GM18951 (cell line): Measurements from ENCODE around the gene HDHD2.
A peak's percentile ranks its signal among the peaks of the same experiment; 100 is the strongest.
"Not testable (repeated sequence)": the region's sequence is repeated elsewhere in the genome, so short reads cannot be mapped to it uniquely, and the experiment has no call there.

Source experiments
- POLR2A ChIP-seq: IDR thresholded peaks from 4 replicates; pipeline ENCODE4 v1.6.1; 2011; ENCODE audit warnings: mild to moderate bottlenecking; ENCODE audit not compliant: insufficient read length, insufficient read depth; ENCODE audit errors: extremely low read depth
- in situ Hi-C: fragments of 300-500 bp; cut with MboI; formaldehyde crosslinking; loops from one replicate; pipeline ENCODE4 v1.12.0; 2022; ENCODE audit warnings: low sequenced_read_pairs, mixed read lengths, inconsistent platforms; ENCODE audit not compliant: unreplicated experiment

HDHD2 gene

GRCh38 chr18:47150029-47150823 lies at the start of gene HDHD2:
HDHD2 (minus strand) TSS chr18:47150500; CDS start chr18:47136439, 14,061 bp downstream.
- in situ Hi-C loops: no loop called here
- peak; percentile 96 for TF ChIP-seq POLR2A

- in situ Hi-C loops: not testable (repeated sequence)
Measured at GRCh38 chr18:47195961-47196360, 45.7 kb upstream of the HDHD2 start.

- TF ChIP-seq POLR2A: no peak
- in situ Hi-C loops: no loop called here
Measured at GRCh38 chr18:47191961-47192360, 41.7 kb upstream of the HDHD2 start.

- no peak for TF ChIP-seq POLR2A
- in situ Hi-C loops: no loop called here
Measured at GRCh38 chr18:47187721-47188120, 37.4 kb upstream of the HDHD2 start.

GRCh38 chr18:47184419-47185050 lies 34.2 kb upstream of the HDHD2 start:
- in situ Hi-C loops: no loop called here
- TF ChIP-seq POLR2A: no peak

GRCh38 chr18:47182156-47182555 lies 31.9 kb upstream of the HDHD2 start:
- in situ Hi-C loops: not testable (repeated sequence)

- in situ Hi-C loops: no loop called here
Measured at GRCh38 chr18:47180765-47181164, 30.5 kb upstream of the HDHD2 start.

GRCh38 chr18:47179520-47179919 lies 29.2 kb upstream of the HDHD2 start:
- in situ Hi-C loops: no loop called here

More at GRCh38 chr18:47180765-47181164, 30.5 kb upstream of the HDHD2 start:
- no peak for TF ChIP-seq POLR2A

GRCh38 chr18:47175898-47176575 lies 25.7 kb upstream of the HDHD2 start, which contains the start of gene IER3IP1:
IER3IP1 (minus strand) TSS chr18:47176364; CDS start chr18:47176277, 87 bp downstream.
- TF ChIP-seq POLR2A: peak; percentile 81
- in situ Hi-C loops: no loop called here

More at GRCh38 chr18:47179520-47179919, 29.2 kb upstream of the HDHD2 start:
- no peak for TF ChIP-seq POLR2A

GRCh38 chr18:47175283-47175897 lies 25.1 kb upstream of the HDHD2 start:
- in situ Hi-C loops: no loop called here
- TF ChIP-seq POLR2A: no peak

- in situ Hi-C loops: no loop called here
- no peak for TF ChIP-seq POLR2A
Measured at GRCh38 chr18:47174545-47175116, 24.3 kb upstream of the HDHD2 start.

- in situ Hi-C loops: no loop called here
- no peak for TF ChIP-seq POLR2A
Measured at GRCh38 chr18:47172476-47172875, 22.2 kb upstream of the HDHD2 start.

GRCh38 chr18:47168913-47169312 lies 18.6 kb upstream of the HDHD2 start:
- no peak for TF ChIP-seq POLR2A
- in situ Hi-C loops: no loop called here
